ENCODE measurements around the gene ZNF511.

The ZNF511 gene

DNA sequence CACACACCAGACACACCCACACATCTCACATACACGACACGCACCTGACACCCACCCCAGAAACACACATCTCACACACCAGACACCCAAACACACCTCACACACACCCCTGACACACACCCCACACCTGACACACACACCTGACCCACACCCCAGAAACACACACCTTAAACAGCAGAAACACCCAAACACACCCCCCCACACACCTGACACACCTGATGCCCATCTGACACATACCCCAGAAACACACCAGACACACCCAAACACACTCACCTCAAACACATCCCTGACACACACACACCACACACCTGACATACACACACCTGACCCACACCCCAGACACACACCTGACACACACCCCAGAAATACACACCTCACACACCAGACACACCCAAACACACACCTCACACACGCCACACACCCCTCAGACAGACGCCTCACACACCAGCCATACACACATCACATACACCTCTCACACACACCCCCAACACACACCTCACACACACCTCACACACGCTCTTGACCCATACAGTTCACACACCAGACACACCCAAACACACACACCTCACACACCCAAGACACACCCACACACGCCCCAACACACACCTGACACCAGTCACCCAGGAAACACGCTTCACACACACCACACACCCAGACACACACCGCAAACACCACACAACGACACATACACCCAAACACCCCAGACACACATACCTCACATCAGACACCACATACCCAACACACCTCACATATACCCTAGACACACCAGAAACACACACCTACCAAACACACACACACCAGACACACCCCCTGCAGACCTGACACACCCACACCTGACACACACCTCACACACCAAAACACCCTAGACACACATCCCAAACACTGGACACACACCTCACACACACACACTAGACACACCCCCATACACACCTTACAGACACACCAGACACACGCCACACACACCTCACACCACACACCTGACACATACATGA lies 29.7 kb downstream of the ZNF511 start:
- H3K4me3 ChIP-seq (ENCODE audit: low read depth, low read length) = no peak overlapping the region
- DNase-seq (ENCODE audit: low read depth, low spot score) = no peak
- in situ Hi-C loops (cut with HindIII; ENCODE audit: low sequenced_read_pairs) = no loop called here
- no peak for TF ChIP-seq CTCF (IDR thresholded peaks at IDR 0.05; ENCODE audit: low read depth, low read length)

- in situ Hi-C loops (cut with HindIII; ENCODE audit: low sequenced_read_pairs) = no loop called here
- H3K4me3 ChIP-seq (ENCODE audit: low read depth, low read length) = no peak overlapping the region
- TF ChIP-seq CTCF (IDR thresholded peaks at IDR 0.05; ENCODE audit: low read depth, low read length) = no peak
- no peak for DNase-seq (ENCODE audit: low read depth, low spot score)
Observed at GRCh38 chr10:133339708-133340380, 31.1 kb downstream of the ZNF511 start.

GRCh38 chr10:133341983-133342382 lies 33.3 kb downstream of the ZNF511 start:
- H3K4me3 ChIP-seq (ENCODE audit: low read depth, low read length) = no peak overlapping the region
- TF ChIP-seq CTCF (IDR thresholded peaks at IDR 0.05; ENCODE audit: low read depth, low read length) = no peak
- in situ Hi-C loops (cut with HindIII; ENCODE audit: low sequenced_read_pairs) = no loop called here
- DNase-seq (ENCODE audit: low read depth, low spot score) = no peak

- in situ Hi-C loops (cut with HindIII; ENCODE audit: low sequenced_read_pairs) = no loop called here
- TF ChIP-seq CTCF (IDR thresholded peaks at IDR 0.05; ENCODE audit: low read depth, low read length) = no peak
- no peak for DNase-seq (ENCODE audit: low read depth, low spot score)
- H3K4me3 ChIP-seq (ENCODE audit: low read depth, low read length) = no peak overlapping the region
Observed at GRCh38 chr10:133342942-133343341, 34.2 kb downstream of the ZNF511 start.

DNA sequence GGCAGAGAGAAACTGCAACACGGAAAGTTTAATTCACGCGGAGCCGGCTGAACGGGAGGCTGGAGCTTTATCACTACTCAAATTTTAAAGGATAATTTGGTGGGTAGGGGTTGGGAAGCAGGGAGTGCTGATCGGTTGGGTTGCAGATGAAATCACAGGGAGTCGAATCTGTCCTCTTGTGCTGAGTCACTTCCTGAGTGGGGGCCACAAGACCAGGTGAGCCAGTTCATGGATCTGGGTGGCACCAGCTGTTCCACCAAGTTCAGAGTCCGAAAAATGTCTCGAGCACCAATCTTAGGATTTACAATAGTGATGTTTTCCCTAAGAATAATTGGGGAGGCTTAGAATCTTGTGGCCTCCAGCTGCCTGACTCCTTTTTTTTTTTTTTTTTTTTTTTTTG lies 34.8 kb downstream of the ZNF511 start:
- H3K4me3 ChIP-seq (ENCODE audit: low read depth, low read length) = no peak overlapping the region
- DNase-seq (ENCODE audit: low read depth, low spot score) = no peak
- TF ChIP-seq CTCF (IDR thresholded peaks at IDR 0.05; ENCODE audit: low read depth, low read length) = no peak
- in situ Hi-C loops (cut with HindIII; ENCODE audit: low sequenced_read_pairs) = no loop called here

DNA sequence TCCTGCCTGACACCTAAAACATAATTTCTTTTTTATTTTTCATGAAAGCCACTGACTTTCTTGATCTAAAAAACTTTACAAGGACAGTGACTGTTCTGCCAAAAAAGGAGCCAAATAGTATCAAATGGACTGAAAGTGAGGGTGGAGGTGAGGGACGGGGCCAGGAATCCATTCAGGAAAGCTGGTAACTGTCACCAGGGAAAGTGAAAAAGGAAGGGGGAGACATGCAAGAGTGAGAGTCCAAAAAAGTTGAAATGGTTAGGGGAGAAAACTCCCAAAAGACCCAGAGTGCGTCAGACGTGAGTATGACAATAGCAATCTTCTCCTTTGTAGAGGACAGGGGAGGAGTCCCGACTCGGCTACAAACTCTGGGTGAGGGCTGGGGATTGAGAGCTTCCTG lies 35.5 kb downstream of the ZNF511 start:
- DNase-seq (ENCODE audit: low read depth, low spot score) = no peak
- TF ChIP-seq CTCF (IDR thresholded peaks at IDR 0.05; ENCODE audit: low read depth, low read length) = no peak
- in situ Hi-C loops (cut with HindIII; ENCODE audit: low sequenced_read_pairs) = no loop called here
- no peak overlapping the region for H3K4me3 ChIP-seq (ENCODE audit: low read depth, low read length)
